ENCODE measurements around the gene KRT34.
"Not testable (repeated sequence)": the region's sequence is repeated elsewhere in the genome, so short reads cannot be mapped to it uniquely, and the experiment has no call there.

GRCh38 chr17:41422586-41422985 lies 40.5 kb upstream of the KRT34 start:
- TF ChIP-seq POLR2A (IDR thresholded peaks at IDR 0.05; ENCODE audit: low read length); GATA1 (IDR thresholded peaks at IDR 0.05; ENCODE audit: low read depth, low read length): not testable (repeated sequence)
